Measurements from ENCODE around the gene SND1.

GRCh38 chr7:128108129-128108528 lies 456.1 kb downstream of the SND1 start:
- TF ChIP-seq, protein P1, sequence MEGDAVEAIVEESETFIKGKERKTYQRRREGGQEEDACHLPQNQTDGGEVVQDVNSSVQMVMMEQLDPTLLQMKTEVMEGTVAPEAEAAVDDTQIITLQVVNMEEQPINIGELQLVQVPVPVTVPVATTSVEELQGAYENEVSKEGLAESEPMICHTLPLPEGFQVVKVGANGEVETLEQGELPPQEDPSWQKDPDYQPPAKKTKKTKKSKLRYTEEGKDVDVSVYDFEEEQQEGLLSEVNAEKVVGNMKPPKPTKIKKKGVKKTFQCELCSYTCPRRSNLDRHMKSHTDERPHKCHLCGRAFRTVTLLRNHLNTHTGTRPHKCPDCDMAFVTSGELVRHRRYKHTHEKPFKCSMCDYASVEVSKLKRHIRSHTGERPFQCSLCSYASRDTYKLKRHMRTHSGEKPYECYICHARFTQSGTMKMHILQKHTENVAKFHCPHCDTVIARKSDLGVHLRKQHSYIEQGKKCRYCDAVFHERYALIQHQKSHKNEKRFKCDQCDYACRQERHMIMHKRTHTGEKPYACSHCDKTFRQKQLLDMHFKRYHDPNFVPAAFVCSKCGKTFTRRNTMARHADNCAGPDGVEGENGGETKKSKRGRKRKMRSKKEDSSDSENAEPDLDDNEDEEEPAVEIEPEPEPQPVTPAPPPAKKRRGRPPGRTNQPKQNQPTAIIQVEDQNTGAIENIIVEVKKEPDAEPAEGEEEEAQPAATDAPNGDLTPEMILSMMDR (IDR thresholded peaks at IDR 0.05) = no peak
- no peak for TF ChIP-seq POLR2A (IDR thresholded peaks at IDR 0.05)

Measured in esophagus squamous epithelium (tissue), 4 donors.